SK-N-SH (cell line): ENCODE measurements around the gene CEP131. TPM values are rescaled to one million over a fixed set of nuclear protein-coding genes. Genes with fewer than 3 reads are reported as not detected.

ENCODE experiments used
- CTCF ChIA-PET: fragments of 300-600, 350-600 bp; formaldehyde crosslinking; extraction: SDS; loops from one replicate; lab custom pipeline; 2021; lab: Yijun Ruan, JAX
- POLR2A ChIA-PET: fragments of 350-600 bp; sonication (Branson Sonifier 250); formaldehyde crosslinking; extraction: SDS; loops from one replicate; lab custom pipeline; 2020; ENCODE audit warnings: antibody characterized with exemption, inconsistent platforms; lab: Yijun Ruan, JAX
- DNase-seq: peaks from one replicate; pipeline ENCODE4 v3.0.0; 2012
- H2AFZ ChIP-seq: fragments of 200-600 bp; sonication (generic); 2 replicates; pipeline ENCODE4 v1.8.1; 2016; ENCODE audit warnings: antibody characterized with exemption, mild to moderate bottlenecking, low read depth
- H3F3A ChIP-seq: fragments of 200-600 bp; sonication (generic); replicated peaks from 2 replicates; pipeline ENCODE3; 2016; ENCODE audit warnings: antibody characterized with exemption, mild to moderate bottlenecking; ENCODE audit not compliant: insufficient read depth
- H3K27ac ChIP-seq, 2 experiments: fragments of 200-500 bp in 1 of 2; fragments of 200-600 bp in 1 of 2; sonication (Bioruptor generic) in 1 of 2; sonication (generic), shearing (Covaris generic) in 1 of 2; 2 replicates each; pipeline versions ENCODE4 v1.5.1 to v1.6.1; 2014 to 2016; ENCODE audit warnings: low read depth in 2 of 2, inconsistent platforms in 1 of 2, low read length in 1 of 2, mild to moderate bottlenecking in 1 of 2, mixed read lengths in 1 of 2
- H3K27me3 ChIP-seq: fragments of 200-600 bp; sonication (generic), shearing (Covaris generic); 2 replicates; pipeline ENCODE4 v1.6.1; 2016; ENCODE audit warnings: mixed run types; ENCODE audit not compliant: insufficient read depth
- H3K36me3 ChIP-seq, 2 experiments: fragments of 200-500 bp in 1 of 2; fragments of 200-600 bp in 1 of 2; sonication (Bioruptor generic) in 1 of 2; sonication (generic) in 1 of 2; replicated peaks in 1 of 2; 2 replicates each; pipeline versions ENCODE3 to v1.5.1; 2014 to 2016; ENCODE audit warnings: low read length in 1 of 2, mild to moderate bottlenecking in 1 of 2; ENCODE audit not compliant: insufficient read depth in 2 of 2, control insufficient read depth in 1 of 2
- H3K4me1 ChIP-seq, 2 experiments: fragments of 200-500 bp in 1 of 2; fragments of 200-600 bp in 1 of 2; sonication (Bioruptor generic) in 1 of 2; sonication (generic), shearing (Covaris generic) in 1 of 2; 2 replicates each; pipeline versions ENCODE4 v1.5.1 to v1.6.1; 2014 to 2016; ENCODE audit warnings: low read depth in 1 of 2, low read length in 1 of 2, mixed run types in 1 of 2; ENCODE audit not compliant: insufficient read depth in 2 of 2, control insufficient read depth in 1 of 2
- H3K4me2 ChIP-seq: fragments of 200-600 bp; sonication (generic), shearing (Covaris generic); 2 replicates; pipeline ENCODE4 v1.6.1; 2017; ENCODE audit warnings: mixed run types
- H3K4me3 ChIP-seq, 2 experiments: fragments of 200-500 bp in 1 of 2; fragments of 200-600 bp in 1 of 2; sonication (Bioruptor generic) in 1 of 2; sonication (generic), shearing (Covaris generic) in 1 of 2; 2 replicates each; pipeline versions ENCODE4 v1.5.1 to v1.8.1; 2014 to 2016; ENCODE audit warnings: low read depth in 2 of 2, inconsistent platforms in 1 of 2, low read length in 1 of 2, mild to moderate bottlenecking in 1 of 2, mixed read lengths in 1 of 2, moderate library complexity in 1 of 2
- H3K79me2 ChIP-seq: fragments of 200-600 bp; sonication (generic); 2 replicates; pipeline ENCODE4 v1.8.1; 2017; ENCODE audit warnings: mild to moderate bottlenecking; ENCODE audit not compliant: insufficient read depth
- H3K9ac ChIP-seq: fragments of 200-600 bp; sonication (generic); 2 replicates; pipeline ENCODE4 v1.6.1; 2017; ENCODE audit warnings: mixed run types
- H3K9me2 ChIP-seq: fragments of 200-600 bp; sonication (generic); 2 replicates; pipeline ENCODE4 v1.6.1; 2017; ENCODE audit warnings: mixed run types
- H3K9me3 ChIP-seq: fragments of 200-600 bp; sonication (generic); 2 replicates; pipeline ENCODE4 v1.6.1; 2017; ENCODE audit warnings: mixed run types, mild to moderate bottlenecking, moderate library complexity
- H4K20me1 ChIP-seq: fragments of 200-600 bp; sonication (generic); 2 replicates; pipeline ENCODE4 v1.6.1; 2017; ENCODE audit warnings: mild to moderate bottlenecking, mixed run types; ENCODE audit not compliant: insufficient read depth
- ELF1 ChIP-seq: IDR thresholded peaks from 2 replicates; pipeline ENCODE4 v1.4.0; 2012
- FOSL2 ChIP-seq: IDR thresholded peaks from 2 replicates; pipeline ENCODE4 v1.4.0; 2012; ENCODE audit warnings: low read depth, mild to moderate bottlenecking, moderate library complexity, borderline replicate concordance
- FOXJ3 ChIP-seq: sonication (generic); formaldehyde crosslinking; IDR thresholded peaks from 2 replicates; pipeline ENCODE4 v1.5.1; 2020; ENCODE audit warnings: mild to moderate bottlenecking, missing genetic modification reagents
- GABPA ChIP-seq: IDR thresholded peaks from 2 replicates; pipeline ENCODE4 v1.4.0; 2012; ENCODE audit warnings: low read depth, mild to moderate bottlenecking
- GATA2 ChIP-seq: sonication (generic); formaldehyde crosslinking; IDR thresholded peaks from 2 replicates; pipeline ENCODE4 v1.5.0; 2020; ENCODE audit warnings: mild to moderate bottlenecking, missing genetic modification reagents
- RCOR1 ChIP-seq: fragments of 150-350 bp; IDR thresholded peaks from 2 replicates; pipeline ENCODE4 v1.6.1; 2017; ENCODE audit warnings: antibody characterized with exemption, low read length
- RFX5 ChIP-seq: IDR thresholded peaks from 2 replicates; pipeline ENCODE4 v1.6.1; 2012; ENCODE audit warnings: mild to moderate bottlenecking, improper control_type of control experiment, low read length
- RXRA ChIP-seq: IDR thresholded peaks from 2 replicates; pipeline ENCODE4 v1.4.0; 2012; ENCODE audit warnings: low read depth, mild to moderate bottlenecking, borderline replicate concordance
- SIN3A ChIP-seq: IDR thresholded peaks from 2 replicates; pipeline ENCODE4 v1.6.1; 2012; ENCODE audit warnings: low read depth, mild to moderate bottlenecking, low read length, moderate library complexity, borderline replicate concordance
- SMC3 ChIP-seq: IDR thresholded peaks from 2 replicates; pipeline ENCODE4 v1.6.1; 2012; ENCODE audit warnings: low read depth, low read length, improper control_type of control experiment
- TAF1 ChIP-seq: IDR thresholded peaks from 2 replicates; pipeline ENCODE4 v1.6.1; 2012; ENCODE audit warnings: low read depth, mild to moderate bottlenecking, low read length, moderate library complexity, borderline replicate concordance
- WGBS: methylation state at CpG from one replicate; pipeline ENCODE4 v1.1.6; 2017; ENCODE audit warnings: low lambda C conversion rate; 5-methylcytosine and 5-hydroxymethylcytosine counted together
- polyA plus RNA-seq, 3 experiments: library from polyadenylated mRNA; depleted of rRNA; stranded (reverse); fragments of >200 nt; gene quantifications; 2 replicates each; pipeline ENCODE4 v1.2.3, GENCODE V29; 2012
- TF ChIP-seq, protein P1 (sequence below): fragments of 200-600 bp; sonication (generic); IDR thresholded peaks from 2 replicates; pipeline ENCODE4 v1.6.1; 2017; ENCODE audit warnings: antibody characterized with exemption, mild to moderate bottlenecking, moderate library complexity
- TF ChIP-seq, protein P2 (sequence below): fragments of 150-350 bp; IDR thresholded peaks from 2 replicates; pipeline ENCODE4 v1.6.1; 2016; ENCODE audit warnings: mild to moderate bottlenecking, low read depth, low read length
- TF ChIP-seq, protein P3 (sequence below): IDR thresholded peaks from 2 replicates; pipeline ENCODE4 v1.4.0; 2012; ENCODE audit warnings: low read depth, borderline replicate concordance

Gene CEP131
- polyA plus RNA-seq, 1 of the 3 experiments (the other 2 are of a cell fraction): 34.8 TPM

- H3K36me3 ChIP-seq: no peaks in the 10 kb centered on the region
- WGBS: 96% methylated on average over 4 of the region's 4 CpGs
- H3K4me1 ChIP-seq: peaks cover 0 to 26% of the 10 kb centered on the region in 2 experiments; a peak in 1 of 4 replicates
- H2AFZ ChIP-seq: no peak overlapping the region
- H3K9me2 ChIP-seq: no peaks in the 10 kb centered on the region
- H3K9ac ChIP-seq: no peak overlapping the region
- ChIA-PET CTCF (interaction anchor here (0.6 kb wide), 1 partner anchor 291 kb away, joined by 3 read pairs; no protein-coding TSS in a partner anchor), POLR2A (no interaction called here)
- no peak for DNase-seq
- no peak overlapping the region for H3K4me2 ChIP-seq
- no peaks in the 10 kb centered on the region for H3K79me2 ChIP-seq
- no peak overlapping the region for H3K27ac ChIP-seq
- TF ChIP-seq RFX5 (no peak), GATA2 (CRISPR knock-in tag) (no peak), RXRA (no peak), ELF1 (no peak), FOXJ3 (CRISPR knock-in tag) (no peak), SIN3A (no peak), FOSL2 (no peak), SMC3 (no peak), TAF1 (no peak)
- TF ChIP-seq, protein P1, sequence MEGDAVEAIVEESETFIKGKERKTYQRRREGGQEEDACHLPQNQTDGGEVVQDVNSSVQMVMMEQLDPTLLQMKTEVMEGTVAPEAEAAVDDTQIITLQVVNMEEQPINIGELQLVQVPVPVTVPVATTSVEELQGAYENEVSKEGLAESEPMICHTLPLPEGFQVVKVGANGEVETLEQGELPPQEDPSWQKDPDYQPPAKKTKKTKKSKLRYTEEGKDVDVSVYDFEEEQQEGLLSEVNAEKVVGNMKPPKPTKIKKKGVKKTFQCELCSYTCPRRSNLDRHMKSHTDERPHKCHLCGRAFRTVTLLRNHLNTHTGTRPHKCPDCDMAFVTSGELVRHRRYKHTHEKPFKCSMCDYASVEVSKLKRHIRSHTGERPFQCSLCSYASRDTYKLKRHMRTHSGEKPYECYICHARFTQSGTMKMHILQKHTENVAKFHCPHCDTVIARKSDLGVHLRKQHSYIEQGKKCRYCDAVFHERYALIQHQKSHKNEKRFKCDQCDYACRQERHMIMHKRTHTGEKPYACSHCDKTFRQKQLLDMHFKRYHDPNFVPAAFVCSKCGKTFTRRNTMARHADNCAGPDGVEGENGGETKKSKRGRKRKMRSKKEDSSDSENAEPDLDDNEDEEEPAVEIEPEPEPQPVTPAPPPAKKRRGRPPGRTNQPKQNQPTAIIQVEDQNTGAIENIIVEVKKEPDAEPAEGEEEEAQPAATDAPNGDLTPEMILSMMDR: no peak
- H3K4me3 ChIP-seq: no peak overlapping the region
- peaks cover 12% of the 10 kb centered on the region for H3F3A ChIP-seq
- peaks cover 22% of the 10 kb centered on the region; the same call in 1 of the 2 replicates for H3K27me3 ChIP-seq
- no peaks in the 10 kb centered on the region for H3K9me3 ChIP-seq
- no peaks in the 10 kb centered on the region for H4K20me1 ChIP-seq
These were observed 55.6 kb downstream of the CEP131 start for GRCh38 chr17:81167194-81167524.

DNA sequence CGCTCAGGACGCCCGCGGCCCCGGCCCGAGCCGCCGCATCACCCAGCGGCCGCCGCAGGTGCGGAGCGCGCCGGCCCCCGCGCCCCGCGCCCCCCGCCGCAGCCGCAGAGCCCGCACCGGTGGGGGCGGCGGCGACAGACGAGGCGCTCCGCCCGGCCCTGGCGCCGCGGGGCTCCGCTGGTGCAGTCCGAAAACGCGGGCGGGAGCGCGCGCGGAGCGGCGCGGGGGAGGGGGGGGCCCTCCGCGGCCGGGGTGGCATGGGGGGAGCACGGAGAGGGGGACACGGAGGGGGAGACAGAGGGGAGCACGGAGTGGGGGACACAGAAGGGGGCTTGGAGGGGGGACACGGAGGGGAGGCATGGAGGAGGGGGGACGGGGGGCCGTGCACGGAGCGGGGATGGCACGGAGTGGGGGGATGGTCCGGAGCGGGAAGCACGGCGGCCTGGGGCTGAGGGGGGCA lies 56.7 kb downstream of the CEP131 start, which contains the start of gene AATK:
TSS of gene AATK (minus strand) at position 189 of the 460 bp plus-strand sequence. CDS start 229 bp downstream, outside the sequence.
- H3K4me2 ChIP-seq: peak within 1 kb of the TSS; percentile 84

More for the DNA sequence above, 56.7 kb downstream of the CEP131 start, which contains the start of gene AATK:
- ChIA-PET CTCF (interaction anchor here (1.3 to 4.3 kb wide), 4 partner anchors 14 to 49 kb away, joined by 3 to 42 read pairs (median 5); no protein-coding TSS in a partner anchor), POLR2A (interaction anchor here (1.2 kb wide), 1 partner anchor 25 kb away, joined by 3 read pairs; no protein-coding TSS in a partner anchor)
- H3K4me3 ChIP-seq: peak within 1 kb of the TSS; percentile 46 to 53
- H3K9ac ChIP-seq: no peak within 1 kb of the TSS
- peaks cover 0 to 26% of the 10 kb centered on the region in 2 experiments; a peak in 1 of 4 replicates for H3K4me1 ChIP-seq
- H3F3A ChIP-seq: peaks cover 12% of the 10 kb centered on the region
- TF ChIP-seq RFX5 (no peak), FOXJ3 (CRISPR knock-in tag) (no peak), GABPA (no peak), GATA2 (CRISPR knock-in tag) (no peak), RCOR1 (no peak), SIN3A (no peak), RXRA (no peak), TAF1 (no peak), ELF1 (no peak)
- TF ChIP-seq, protein P2, sequence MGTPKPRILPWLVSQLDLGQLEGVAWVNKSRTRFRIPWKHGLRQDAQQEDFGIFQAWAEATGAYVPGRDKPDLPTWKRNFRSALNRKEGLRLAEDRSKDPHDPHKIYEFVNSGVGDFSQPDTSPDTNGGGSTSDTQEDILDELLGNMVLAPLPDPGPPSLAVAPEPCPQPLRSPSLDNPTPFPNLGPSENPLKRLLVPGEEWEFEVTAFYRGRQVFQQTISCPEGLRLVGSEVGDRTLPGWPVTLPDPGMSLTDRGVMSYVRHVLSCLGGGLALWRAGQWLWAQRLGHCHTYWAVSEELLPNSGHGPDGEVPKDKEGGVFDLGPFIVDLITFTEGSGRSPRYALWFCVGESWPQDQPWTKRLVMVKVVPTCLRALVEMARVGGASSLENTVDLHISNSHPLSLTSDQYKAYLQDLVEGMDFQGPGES: no peak
- TF ChIP-seq, protein P3, sequence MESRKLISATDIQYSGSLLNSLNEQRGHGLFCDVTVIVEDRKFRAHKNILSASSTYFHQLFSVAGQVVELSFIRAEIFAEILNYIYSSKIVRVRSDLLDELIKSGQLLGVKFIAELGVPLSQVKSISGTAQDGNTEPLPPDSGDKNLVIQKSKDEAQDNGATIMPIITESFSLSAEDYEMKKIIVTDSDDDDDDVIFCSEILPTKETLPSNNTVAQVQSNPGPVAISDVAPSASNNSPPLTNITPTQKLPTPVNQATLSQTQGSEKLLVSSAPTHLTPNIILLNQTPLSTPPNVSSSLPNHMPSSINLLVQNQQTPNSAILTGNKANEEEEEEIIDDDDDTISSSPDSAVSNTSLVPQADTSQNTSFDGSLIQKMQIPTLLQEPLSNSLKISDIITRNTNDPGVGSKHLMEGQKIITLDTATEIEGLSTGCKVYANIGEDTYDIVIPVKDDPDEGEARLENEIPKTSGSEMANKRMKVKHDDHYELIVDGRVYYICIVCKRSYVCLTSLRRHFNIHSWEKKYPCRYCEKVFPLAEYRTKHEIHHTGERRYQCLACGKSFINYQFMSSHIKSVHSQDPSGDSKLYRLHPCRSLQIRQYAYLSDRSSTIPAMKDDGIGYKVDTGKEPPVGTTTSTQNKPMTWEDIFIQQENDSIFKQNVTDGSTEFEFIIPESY: no peak
- DNase-seq: peak; percentile 92
- H3K79me2 ChIP-seq: no peaks in the 10 kb centered on the region
- WGBS: under 1% methylated on average over 30 of the region's 62 CpGs
- H3K27me3 ChIP-seq: peaks cover 22% of the 10 kb centered on the region; the same call in 1 of the 2 replicates
- no peaks in the 10 kb centered on the region for H3K36me3 ChIP-seq
- H2AFZ ChIP-seq: no peak within 1 kb of the TSS
- no peaks in the 10 kb centered on the region for H4K20me1 ChIP-seq
- H3K9me2 ChIP-seq: no peaks in the 10 kb centered on the region
- no peaks in the 10 kb centered on the region for H3K9me3 ChIP-seq
- H3K27ac ChIP-seq: peak within 1 kb of the TSS in 1 of 2 experiments; percentile 85; a peak in 2 of 4 replicates
